Bronchus fibroblast of lung (primary cell): ENCODE measurements around the gene FSHB. TPM values are rescaled to one million over a fixed set of nuclear protein-coding genes. Genes with fewer than 3 reads are reported as not detected.

ENCODE experiments used
- total RNA-seq: library from RNA; depleted of rRNA; stranded (reverse); fragments of >200 nt; gene quantifications from 2 replicates; pipeline ENCODE4 v1.2.3, GENCODE V29; 2015

Gene FSHB
- not detected in 2 replicates for total RNA-seq

GRCh38 chr11:30230714-30231113 lies at the start of gene FSHB:
Gene FSHB (plus strand): TSS chr11:30231014. CDS start chr11:30231903, 889 bp downstream.

Other genes with a start within 250 kb of the FSHB start
- not detected in 2 replicates for gene KCNA4, start 214.0 kb upstream of the FSHB start, total RNA-seq
- 8.6 and 10.8 TPM in 2 replicates for gene ARL14EP, start 92.1 kb downstream of the FSHB start, total RNA-seq